H1 (cell line): Measurements from ENCODE around the gene AUH. TPM values are rescaled to one million over a fixed set of nuclear protein-coding genes. Genes with fewer than 3 reads are reported as not detected.

Experiments
- CTCF ChIA-PET: fragments of 300-600 bp; sonication (Branson Sonifier 250); formaldehyde crosslinking; loops from one replicate; lab custom pipeline; 2021; ENCODE audit not compliant: partially characterized antibody; lab: Charles Lee
- POLR2A ChIA-PET: fragments of 300-600 bp; sonication (Branson Sonifier 250); formaldehyde crosslinking; loops from one replicate; lab custom pipeline; 2021; ENCODE audit warnings: inconsistent platforms; ENCODE audit not compliant: partially characterized antibody; lab: Charles Lee
- DNase-seq, 2 experiments: peaks; one replicate each; pipeline versions ENCODE4 v3.0.0 to v3.0.0-alpha.2; 2010 to 2022; ENCODE audit warnings: low spot score in 2 of 2, low read depth in 1 of 2, mixed read lengths in 1 of 2
- FAIRE-seq: peaks from 2 replicates; lab custom pipeline; 2011; peaks lifted over from hg19 to GRCh38; lab: Jason Lieb, UNC
- H2AFZ ChIP-seq: 2 replicates; pipeline ENCODE4 v1.8.1; 2012; ENCODE audit warnings: low read length, inconsistent platforms
- H2AK5ac ChIP-seq: 2 replicates; pipeline ENCODE4 v1.6.1; 2013; ENCODE audit warnings: low read depth, low read length
- H2BK120ac ChIP-seq: replicated peaks from 2 replicates; pipeline ENCODE3; 2013; ENCODE audit warnings: low read depth, low read length, inconsistent platforms
- H2BK12ac ChIP-seq: 2 replicates; pipeline ENCODE4 v1.6.1; 2013; ENCODE audit warnings: low read depth, low read length
- H2BK15ac ChIP-seq: 2 replicates; pipeline ENCODE4 v1.6.1; 2013; ENCODE audit warnings: low read length
- H2BK20ac ChIP-seq: 2 replicates; pipeline ENCODE4 v1.6.1; 2013; ENCODE audit warnings: low read length
- H2BK5ac ChIP-seq: 2 replicates; pipeline ENCODE4 v1.6.1; 2013; ENCODE audit warnings: low read depth, low read length
- H3K14ac ChIP-seq: 2 replicates; pipeline ENCODE4 v1.6.1; 2013; ENCODE audit warnings: inconsistent platforms; ENCODE audit not compliant: insufficient read length
- H3K18ac ChIP-seq: 2 replicates; pipeline ENCODE4 v1.6.1; 2013; ENCODE audit warnings: low read length; ENCODE audit errors: extremely low read depth
- H3K23ac ChIP-seq: 2 replicates; pipeline ENCODE4 v1.6.1; 2013; ENCODE audit warnings: inconsistent platforms; ENCODE audit not compliant: insufficient read length
- H3K23me2 ChIP-seq: 2 replicates; pipeline ENCODE4 v1.6.1; 2013; ENCODE audit warnings: low read depth, low read length
- H3K27ac ChIP-seq: 2 replicates; pipeline ENCODE4 v1.6.1; 2011; ENCODE audit warnings: low read depth, low read length, inconsistent platforms
- H3K27me3 ChIP-seq, 4 experiments: replicated peaks in 1 of 4; 1 replicate in 1 of 4; 2 replicates in 3 of 4; pipeline versions ENCODE4 v1.6.1 to v1.8.1; 2011 to 2013; ENCODE audit warnings: low read length in 3 of 4, mild to moderate bottlenecking in 3 of 4, inconsistent platforms in 2 of 4, mixed read lengths in 2 of 4, moderate library complexity in 1 of 4; ENCODE audit not compliant: control insufficient read depth in 3 of 4, insufficient read depth in 3 of 4; ENCODE audit errors: extremely low read depth in 1 of 4
- H3K36me3 ChIP-seq, 4 experiments: 2 replicates each; pipeline versions ENCODE4 v1.6.1 to v1.8.1; 2011 to 2013; ENCODE audit warnings: mild to moderate bottlenecking in 4 of 4, low read length in 3 of 4, moderate library complexity in 2 of 4, control low read depth in 1 of 4, inconsistent platforms in 1 of 4; ENCODE audit not compliant: insufficient read depth in 4 of 4, control insufficient read depth in 2 of 4
- H3K4ac ChIP-seq: replicated peaks from 2 replicates; pipeline ENCODE3; 2013; ENCODE audit warnings: low read length, low read depth, mixed read lengths, inconsistent platforms; ENCODE audit not compliant: insufficient read length
- H3K4me1 ChIP-seq, 4 experiments: replicated peaks in 1 of 4; 1 replicate in 1 of 4; 2 replicates in 3 of 4; pipeline versions ENCODE4 v1.6.1 to v1.8.1; 2011 to 2013; ENCODE audit warnings: low read length in 3 of 4, inconsistent platforms in 2 of 4, mixed read lengths in 1 of 4; ENCODE audit not compliant: insufficient read depth in 4 of 4, control insufficient read depth in 3 of 4
- H3K4me2 ChIP-seq, 2 experiments: 2 replicates each; pipeline versions ENCODE4 v1.6.1 to v1.8.1; 2011 to 2013; ENCODE audit warnings: low read depth in 2 of 2, low read length in 2 of 2, control low read depth in 1 of 2, inconsistent platforms in 1 of 2, mild to moderate bottlenecking in 1 of 2; ENCODE audit not compliant: insufficient read depth in 1 of 2
- H3K4me3 ChIP-seq, 4 experiments: fragments of 200-600, 300-600 bp in 1 of 4; sonication (generic), shearing (Covaris generic), sonication (Bioruptor Twin) in 1 of 4; 2 replicates each; pipeline versions ENCODE4 v1.5.1 to v1.8.1; 2011 to 2016; ENCODE audit warnings: low read length in 4 of 4, low read depth in 3 of 4, control low read depth in 2 of 4, inconsistent platforms in 2 of 4, mild to moderate bottlenecking in 2 of 4, mixed read lengths in 1 of 4, moderate library complexity in 1 of 4; ENCODE audit not compliant: insufficient read depth in 2 of 4; ENCODE audit errors: extremely low read depth in 1 of 4
- H3K56ac ChIP-seq: replicated peaks from 2 replicates; pipeline ENCODE3; 2013; ENCODE audit warnings: low read depth, mild to moderate bottlenecking, mixed read lengths, low read length, inconsistent platforms; ENCODE audit not compliant: insufficient read length
- H3K79me1 ChIP-seq: 2 replicates; pipeline ENCODE4 v1.6.1; 2013; ENCODE audit warnings: low read depth, low read length, control low read depth
- H3K79me2 ChIP-seq, 2 experiments: 2 replicates each; pipeline versions ENCODE4 v1.6.1 to v1.8.1; 2012 to 2013; ENCODE audit warnings: low read length in 2 of 2, mild to moderate bottlenecking in 2 of 2, inconsistent platforms in 1 of 2; ENCODE audit not compliant: insufficient read depth in 2 of 2, control insufficient read depth in 1 of 2
- H3K9ac ChIP-seq, 4 experiments: replicated peaks in 1 of 4; 1 replicate in 1 of 4; 2 replicates in 3 of 4; pipeline versions ENCODE4 v1.6.1 to v1.8.1; 2011 to 2013; ENCODE audit warnings: low read depth in 3 of 4, low read length in 3 of 4, control low read depth in 2 of 4, mild to moderate bottlenecking in 2 of 4, moderate library complexity in 2 of 4, inconsistent platforms in 1 of 4; ENCODE audit errors: extremely low read depth in 1 of 4
- H3K9me3 ChIP-seq, 2 experiments: 2 replicates each; pipeline versions ENCODE4 v1.6.1 to v1.8.1; 2012 to 2013; ENCODE audit warnings: mild to moderate bottlenecking in 2 of 2, moderate library complexity in 2 of 2, control low read depth in 1 of 2, inconsistent platforms in 1 of 2, low read depth in 1 of 2, low read length in 1 of 2, mixed read lengths in 1 of 2; ENCODE audit not compliant: insufficient read depth in 2 of 2
- H4K20me1 ChIP-seq, 2 experiments: replicated peaks in 1 of 2; 2 replicates each; pipeline versions ENCODE3 to v1.8.1; 2011 to 2013; ENCODE audit warnings: inconsistent platforms in 2 of 2, low read length in 2 of 2, mild to moderate bottlenecking in 1 of 2; ENCODE audit not compliant: insufficient read depth in 2 of 2, control insufficient read depth in 1 of 2
- H4K5ac ChIP-seq: 2 replicates; pipeline ENCODE4 v1.6.1; 2013; ENCODE audit warnings: low read length, low read depth, mixed read lengths, inconsistent platforms; ENCODE audit not compliant: insufficient read length
- H4K8ac ChIP-seq: 2 replicates; pipeline ENCODE4 v1.8.0; 2013; ENCODE audit warnings: mild to moderate bottlenecking, moderate library complexity, low read length, inconsistent platforms; ENCODE audit not compliant: insufficient read depth; ENCODE audit errors: extremely low read depth
- H4K91ac ChIP-seq: replicated peaks from 2 replicates; pipeline ENCODE3; 2013; ENCODE audit warnings: low read length, mixed read lengths, inconsistent platforms; ENCODE audit not compliant: insufficient read length
- WGBS, 2 experiments: shearing (Covaris generic) in 1 of 2; methylation state at CpG; one replicate each; pipeline versions ENCODE4 v1.1.6 to v1.1.7; 2013 to 2015; ENCODE audit warnings: low lambda C conversion rate in 2 of 2, mixed read lengths in 2 of 2, inconsistent platforms in 1 of 2, low coverage in 1 of 2, missing lambda C conversion rate in 1 of 2; ENCODE audit not compliant: insufficient replicate concordance in 2 of 2, insufficient coverage in 1 of 2, insufficient read length in 1 of 2; ENCODE audit errors: extremely low coverage in 1 of 2, missing lambda C conversion rate in 1 of 2; 5-methylcytosine and 5-hydroxymethylcytosine counted together
- polyA plus RNA-seq, 7 experiments: library from polyadenylated mRNA; depleted of rRNA in 3 of 7; stranded (reverse) in 5 of 7; unstranded in 2 of 7; fragments of >200 nt in 5 of 7; fragments of 200-250 nt in 2 of 7; gene quantifications; 1 replicate in 5 of 7; 2 replicates in 1 of 7; 4 replicates in 1 of 7; pipeline versions ENCODE4 v1.2.1 to v1.2.3, GENCODE V29; 2011 to 2013; ENCODE audit warnings: missing spikeins in 2 of 7, mixed read lengths in 2 of 7
- total RNA-seq: library from RNA; stranded (reverse); fragmentation: NEBNext Ultra II Directional; extraction: Animal tissue kit (Norgen Biotek cat#: 25700); gene quantifications from 2 replicates; pipeline ENCODE4 v1.2.1, GENCODE V29; 2021

The AUH gene
- total and polyA plus RNA-seq, 2 of the 8 experiments (the other 6 are each of a cell fraction or from before 2014, with no cell fraction given), result 5.8 to 21.9 TPM

- CTCF ChIA-PET, result no interaction called here
- H2BK12ac ChIP-seq, result no peak overlapping the region
- H3K18ac ChIP-seq, result no peak overlapping the region
- H3K4me1 ChIP-seq, result peaks cover 0 to 4% (median 2%) of the 10 kb centered on the region in 4 experiments; a peak in 4 of 7 replicates
- no peak overlapping the region for H3K4me2 ChIP-seq
- no peak overlapping the region for H2BK5ac ChIP-seq
- FAIRE-seq (no peak), DNase-seq (no peak)
- no peaks in the 10 kb centered on the region for H3K79me1 ChIP-seq
- H3K4me3 ChIP-seq, result no peak overlapping the region
- WGBS, 2 experiments, result 92% methylated on average over 4 of the region's 4 CpGs; no CpG with 5 or more reads in 1 of the 2 experiments
- H3K23ac ChIP-seq, result no peak overlapping the region
- no peak overlapping the region for H3K56ac ChIP-seq
- no peaks in the 10 kb centered on the region for H4K20me1 ChIP-seq
- no peak overlapping the region for H2AK5ac ChIP-seq
- H4K5ac ChIP-seq, result no peak overlapping the region
- H3K27ac ChIP-seq, result no peak overlapping the region
- no peak overlapping the region for H2BK20ac ChIP-seq
- POLR2A ChIA-PET, result no interaction called here
- no peak overlapping the region for H3K4ac ChIP-seq
- no peak overlapping the region for H3K9ac ChIP-seq
- no peak overlapping the region for H2AFZ ChIP-seq
- no peaks in the 10 kb centered on the region for H3K27me3 ChIP-seq
- no peak overlapping the region for H3K14ac ChIP-seq
- no peak overlapping the region for H4K8ac ChIP-seq
- H3K36me3 ChIP-seq, result peaks cover 0 to 13% (median 0%) of the 10 kb centered on the region in 4 experiments; a peak in 2 of 8 replicates
- no peaks in the 10 kb centered on the region for H3K23me2 ChIP-seq
- no peak overlapping the region; the same call in 1 of the 2 replicates for H2BK15ac ChIP-seq
- H3K9me3 ChIP-seq, result no peaks in the 10 kb centered on the region
- H3K79me2 ChIP-seq, result no peaks in the 10 kb centered on the region
- no peak overlapping the region for H2BK120ac ChIP-seq
- no peak overlapping the region for H4K91ac ChIP-seq
These were observed 141.7 kb downstream of the AUH start for GRCh38 chr9:91220021-91220420.
